HG03342 (cell line): ENCODE results near the gene XPNPEP1.

Experiments
- ATAC-seq: cut with Tn5 transposase; IDR thresholded peaks from one replicate; pipeline ENCODE4 v1.9.1; 2021; ENCODE audit warnings: mild to moderate bottlenecking, moderate library complexity; ENCODE audit not compliant: unreplicated experiment

The XPNPEP1 gene

GRCh38 chr10:109895095-109895818, 28.1 kb downstream of the XPNPEP1 start:
- ATAC-seq = no peak

- ATAC-seq = no peak
Measured at GRCh38 chr10:109894516-109894915, 28.8 kb downstream of the XPNPEP1 start.

- no peak for ATAC-seq
Measured at GRCh38 chr10:109893386-109893785, 29.9 kb downstream of the XPNPEP1 start.

- no peak for ATAC-seq
Measured at GRCh38 chr10:109892931-109893330, 30.4 kb downstream of the XPNPEP1 start.

GRCh38 chr10:109892117-109892516, 31.2 kb downstream of the XPNPEP1 start:
- ATAC-seq = no peak

GRCh38 chr10:109891105-109891504, 32.2 kb downstream of the XPNPEP1 start:
- no peak for ATAC-seq

GRCh38 chr10:109889867-109890266, 33.4 kb downstream of the XPNPEP1 start:
- no peak for ATAC-seq

- no peak for ATAC-seq
Measured at GRCh38 chr10:109887776-109888175, 35.5 kb downstream of the XPNPEP1 start.

- no peak for ATAC-seq
Measured at GRCh38 chr10:109887243-109887642, 36.1 kb downstream of the XPNPEP1 start.

GRCh38 chr10:109886781-109887140, 36.5 kb downstream of the XPNPEP1 start:
- no peak for ATAC-seq

GRCh38 chr10:109886037-109886780, 37.1 kb downstream of the XPNPEP1 start:
- no peak for ATAC-seq

GRCh38 chr10:109883859-109884771, 39.2 kb downstream of the XPNPEP1 start:
- ATAC-seq = peak; percentile 74

GRCh38 chr10:109882251-109883057, 40.9 kb downstream of the XPNPEP1 start:
- no peak for ATAC-seq

GRCh38 chr10:109881769-109882057, 41.6 kb downstream of the XPNPEP1 start:
- no peak for ATAC-seq

- ATAC-seq = peak; percentile 65
Measured at GRCh38 chr10:109880886-109881768, 42.2 kb downstream of the XPNPEP1 start.

GRCh38 chr10:109877546-109877945, 45.8 kb downstream of the XPNPEP1 start:
- no peak for ATAC-seq

- no peak for ATAC-seq
Measured at GRCh38 chr10:109875828-109876821, 47.2 kb downstream of the XPNPEP1 start.

- no peak for ATAC-seq
Measured at GRCh38 chr10:109875151-109875568, 48.2 kb downstream of the XPNPEP1 start.

GRCh38 chr10:109871476-109871875, 51.8 kb downstream of the XPNPEP1 start:
- ATAC-seq = no peak
